ENCODE measurements around the gene PANK4. TPM values are rescaled to one million over a fixed set of nuclear protein-coding genes. Genes with fewer than 3 reads are reported as not detected.

PANK4 gene
- total and polyA plus RNA-seq, 2 of the 8 experiments (the other 6 are each of a cell fraction or from before 2014, with no cell fraction given): 20.1 to 29.7 TPM

DNA sequence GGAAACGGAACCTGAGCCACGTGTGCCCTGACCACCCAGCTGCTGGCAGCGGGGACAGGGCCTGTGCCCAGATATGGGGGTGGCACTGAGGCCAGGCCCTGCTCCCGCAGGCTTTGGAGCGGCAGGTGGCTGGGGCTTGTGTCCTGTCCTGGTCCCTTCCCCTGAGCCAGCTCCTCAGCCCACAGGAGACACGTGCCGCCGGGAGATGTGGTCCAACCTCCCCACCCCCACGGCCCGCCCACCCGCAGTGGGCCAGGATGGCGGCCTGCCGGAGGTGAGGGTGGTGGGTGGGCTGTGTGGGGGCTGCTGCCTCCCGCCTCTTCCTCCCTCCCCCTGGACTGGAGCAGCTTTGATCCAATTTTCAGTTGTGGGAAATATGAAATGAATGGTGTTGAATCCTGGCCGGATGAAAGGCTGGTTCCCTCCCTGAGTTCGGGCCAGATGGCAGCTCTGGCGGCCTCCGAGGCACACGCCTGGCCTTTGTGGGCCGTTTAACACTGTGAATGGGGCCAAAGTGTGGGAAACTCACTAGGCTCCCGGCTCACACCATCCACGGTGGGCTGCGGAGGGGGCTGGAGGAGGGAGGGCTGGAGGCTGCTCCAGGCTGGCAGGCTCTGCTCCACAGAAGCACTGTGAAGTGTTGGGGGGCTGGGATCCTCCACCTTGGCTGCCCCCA is 6.2 kb upstream of the PANK4 start:
- no peak for DNase-seq (ENCODE audit: low read depth in 1 of 2, low spot score in 2 of 2)
- Histone ChIP-seq H3K4me3 (ENCODE audit: extremely low read depth in 1 of 4, insufficient read depth in 2 of 4, low read depth in 3 of 4, low read length in 4 of 4) (no peak overlapping the region), H2BK12ac (ENCODE audit: low read depth, low read length) (peak overlapping the region; percentile 50; the same call in 1 of the 2 replicates), H3K4me1 (replicated peaks in 1 of 4; ENCODE audit: control insufficient read depth in 3 of 4, insufficient read depth in 4 of 4, low read length in 3 of 4) (peaks cover 0 to 29% (median 16%) of the 10 kb centered on the region in 4 experiments; a peak in 6 of 7 replicates), H3K23ac (ENCODE audit: insufficient read length) (no peak overlapping the region), H3K9me3 (ENCODE audit: insufficient read depth in 2 of 2, low read depth in 1 of 2, low read length in 1 of 2) (no peaks in the 10 kb centered on the region), H3K4ac (replicated peaks; ENCODE audit: insufficient read length, low read depth, low read length) (no peak overlapping the region), H4K5ac (ENCODE audit: insufficient read length, low read depth, low read length) (no peak overlapping the region), H3K18ac (ENCODE audit: extremely low read depth, low read length) (no peak overlapping the region), H3K23me2 (ENCODE audit: low read depth, low read length) (peaks cover 4% of the 10 kb centered on the region; the same call in 1 of the 2 replicates), H3K56ac (replicated peaks; ENCODE audit: insufficient read length, low read depth, low read length) (no peak overlapping the region), H2BK120ac (replicated peaks; ENCODE audit: low read depth, low read length) (no peak overlapping the region), H4K8ac (ENCODE audit: extremely low read depth, insufficient read depth, low read length) (0 out of 2 replicates have a peak overlapping the region, but pooled peaks have one; percentile 46), H4K91ac (replicated peaks; ENCODE audit: insufficient read length, low read length) (no peak overlapping the region), H2AFZ (ENCODE audit: low read length) (no peak overlapping the region), H2AK5ac (ENCODE audit: low read depth, low read length) (no peak overlapping the region), H2BK5ac (ENCODE audit: low read depth, low read length) (no peak overlapping the region), H3K14ac (ENCODE audit: insufficient read length) (no peak overlapping the region), H2BK20ac (ENCODE audit: low read length) (no peak overlapping the region), H3K27me3 (replicated peaks in 1 of 4; ENCODE audit: control insufficient read depth in 3 of 4, extremely low read depth in 1 of 4, insufficient read depth in 3 of 4, low read length in 3 of 4) (peaks cover 24 to 87% (median 71%) of the 10 kb centered on the region in 4 experiments), H3K79me1 (ENCODE audit: low read depth, low read length) (no peaks in the 10 kb centered on the region), H3K9ac (replicated peaks in 1 of 4; ENCODE audit: extremely low read depth in 1 of 4, low read depth in 3 of 4, low read length in 3 of 4) (no peak overlapping the region), H3K79me2 (ENCODE audit: control insufficient read depth in 1 of 2, insufficient read depth in 2 of 2, low read length in 2 of 2) (no peaks in the 10 kb centered on the region), H3K4me2 (ENCODE audit: insufficient read depth in 1 of 2, low read depth in 2 of 2, low read length in 2 of 2) (no peak overlapping the region), H3K27ac (ENCODE audit: low read depth, low read length) (no peak overlapping the region), H4K20me1 (replicated peaks in 1 of 2; ENCODE audit: control insufficient read depth in 1 of 2, insufficient read depth in 2 of 2, low read length in 2 of 2) (peaks cover 0 to 12% of the 10 kb centered on the region in 2 experiments), H3K36me3 (ENCODE audit: control insufficient read depth in 2 of 4, insufficient read depth in 4 of 4, low read length in 3 of 4) (no peaks in the 10 kb centered on the region), H2BK15ac (ENCODE audit: low read length) (no peak overlapping the region)
- WGBS, 2 experiments (ENCODE audit: extremely low coverage in 1 of 2, insufficient coverage in 1 of 2, insufficient read length in 1 of 2, insufficient replicate concordance in 2 of 2, low coverage in 1 of 2, low lambda C conversion rate in 2 of 2, missing lambda C conversion rate in 1 of 2): 88% methylated on average over 14 of the region's 23 CpGs; no CpG with 5 or more reads in 1 of the 2 experiments
- FAIRE-seq: no peak
- POLR2A ChIA-PET (ENCODE audit: partially characterized antibody): interaction anchor here (1.2 kb wide), 1 partner anchor 23 kb away, joined by 5 read pairs; no protein-coding TSS in a partner anchor
- TF ChIP-seq, protein P1, sequence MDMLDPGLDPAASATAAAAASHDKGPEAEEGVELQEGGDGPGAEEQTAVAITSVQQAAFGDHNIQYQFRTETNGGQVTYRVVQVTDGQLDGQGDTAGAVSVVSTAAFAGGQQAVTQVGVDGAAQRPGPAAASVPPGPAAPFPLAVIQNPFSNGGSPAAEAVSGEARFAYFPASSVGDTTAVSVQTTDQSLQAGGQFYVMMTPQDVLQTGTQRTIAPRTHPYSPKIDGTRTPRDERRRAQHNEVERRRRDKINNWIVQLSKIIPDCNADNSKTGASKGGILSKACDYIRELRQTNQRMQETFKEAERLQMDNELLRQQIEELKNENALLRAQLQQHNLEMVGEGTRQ (IDR thresholded peaks at IDR 0.05; ENCODE audit: low read length): no peak
- TF ChIP-seq RAD21 (IDR thresholded peaks at IDR 0.05 in 1 of 2, conservative IDR thresholded peaks at IDR 0.05 in 1 of 2; ENCODE audit: low read depth in 2 of 2, low read length in 2 of 2) (no peak), SP2 (IDR thresholded peaks at IDR 0.05; ENCODE audit: low read length) (no peak), CHD2 (IDR thresholded peaks at IDR 0.05; ENCODE audit: low read length) (no peak)
- TF ChIP-seq, protein P2, sequence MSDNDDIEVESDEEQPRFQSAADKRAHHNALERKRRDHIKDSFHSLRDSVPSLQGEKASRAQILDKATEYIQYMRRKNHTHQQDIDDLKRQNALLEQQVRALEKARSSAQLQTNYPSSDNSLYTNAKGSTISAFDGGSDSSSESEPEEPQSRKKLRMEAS (IDR thresholded peaks at IDR 0.05): no peak
- CTCF ChIA-PET (ENCODE audit: partially characterized antibody): interaction anchor here (1.2 to 3.7 kb wide), 5 partner anchors 13 to 56 kb away, joined by 3 to 16 read pairs (median 3); no protein-coding TSS in a partner anchor

Measured in H1 (cell line).